ENCODE measurements around the gene OR10A4. TPM values are rescaled to one million over a fixed set of nuclear protein-coding genes. Genes with fewer than 3 reads are reported as not detected.

Gene OR10A4
- total and polyA plus RNA-seq, 2 of the 13 experiments (the other 11 are each of a cell fraction or from before 2014, with no cell fraction given) = not detected

DNA sequence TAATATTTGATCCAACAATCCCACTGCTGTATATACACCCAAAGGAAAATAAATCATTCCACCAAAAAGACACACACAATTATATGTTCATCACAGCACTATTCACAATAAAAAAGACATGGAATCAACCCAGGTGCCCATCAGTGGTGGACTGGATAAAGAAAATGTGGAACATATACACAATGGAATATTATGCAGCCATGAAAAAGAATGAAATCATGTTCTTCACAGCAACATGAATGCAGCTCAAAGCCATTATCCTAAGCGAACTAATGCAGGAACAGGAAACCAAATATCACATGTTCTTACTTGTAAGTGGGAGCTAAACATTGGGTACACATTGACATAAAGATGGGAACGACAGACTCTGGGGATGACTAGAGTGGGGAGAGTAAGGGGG is 43.3 kb downstream of the OR10A4 start:
- Histone ChIP-seq H3K9me3 (ENCODE audit: low read length) (no peaks in the 10 kb centered on the region), H3K4me1 (ENCODE audit: insufficient read depth, low read length) (no peaks in the 10 kb centered on the region), H4K20me1 (ENCODE audit: insufficient read depth, low read length) (no peaks in the 10 kb centered on the region), H3K27ac (ENCODE audit: extremely low read length, insufficient read depth, low read length) (no peak overlapping the region), H3K27me3 (ENCODE audit: control insufficient read depth in 1 of 2, insufficient read depth in 2 of 2, low read length in 2 of 2) (peaks cover 2 to 6% of the 10 kb centered on the region in 2 experiments; a peak in 1 of 5 replicates), H3K36me3 (replicated peaks in 1 of 2; ENCODE audit: control insufficient read depth in 1 of 2, insufficient read depth in 2 of 2, low read length in 2 of 2) (no peaks in the 10 kb centered on the region), H3K4me3 (replicated peaks in 1 of 3; ENCODE audit: insufficient read depth in 1 of 3, low read depth in 2 of 3, low read length in 3 of 3) (no peak overlapping the region), H3K79me2 (ENCODE audit: insufficient read depth, low read length) (no peaks in the 10 kb centered on the region), H3K4me2 (ENCODE audit: low read depth, low read length) (no peak overlapping the region), H3K9ac (ENCODE audit: insufficient read depth, low read depth, low read length) (no peak overlapping the region), H2AFZ (ENCODE audit: low read length) (no peak overlapping the region)
- DNase-seq (ENCODE audit: low spot score) = no peak
- in situ Hi-C loops (cut with HindIII; ENCODE audit: extremely low pct_ligation_motif_present, low pct_unique_long_range_greater_than_20kb) = no loop called here
- no TSS peak for BruUV-seq (replicated peaks)
- ChIA-PET POLR2A (no interaction called here), CTCF (ENCODE audit: low intra/inter-chr PET ratio, low total read pairs) (no interaction called here)
- TF ChIP-seq ZNF639 (CRISPR knock-in tag; conservative IDR thresholded peaks at IDR 0.05) = no peak
- TF ChIP-seq ZNF335 (CRISPR knock-in tag; IDR thresholded peaks at IDR 0.05) = no peak
- no peak for TF ChIP-seq REL (CRISPR knock-in tag; conservative IDR thresholded peaks at IDR 0.05)
- TF ChIP-seq ZNF577 (CRISPR knock-in tag; IDR thresholded peaks at IDR 0.05; ENCODE audit: borderline replicate concordance, low read depth) = no peak
- no peak for TF ChIP-seq YY1 (IDR thresholded peaks at IDR 0.05; ENCODE audit: insufficient read depth, insufficient replicate concordance, low read depth, low read length)
- no peak for TF ChIP-seq ARNTL (CRISPR knock-in tag; IDR thresholded peaks at IDR 0.05)
- no peak for TF ChIP-seq ZNF207 (IDR thresholded peaks at IDR 0.05; ENCODE audit: borderline replicate concordance)
- TF ChIP-seq NBN (conservative IDR thresholded peaks at IDR 0.05) = no peak
- TF ChIP-seq FOXP1 (IDR thresholded peaks at IDR 0.05) = no peak
- no peak for TF ChIP-seq FOXP1 (CRISPR knock-in tag; IDR thresholded peaks at IDR 0.05)
- no peak for TF ChIP-seq SCMH1 (CRISPR knock-in tag; IDR thresholded peaks at IDR 0.05; ENCODE audit: borderline replicate concordance)
- TF ChIP-seq RAD21 (CRISPR knock-in tag; IDR thresholded peaks at IDR 0.05) = no peak
- no peak for TF ChIP-seq HIC2 (CRISPR knock-in tag; IDR thresholded peaks at IDR 0.05; ENCODE audit: low read depth)
- TF ChIP-seq KLF11 (CRISPR knock-in tag; IDR thresholded peaks at IDR 0.05) = no peak
- no peak for TF ChIP-seq ZNF441 (CRISPR knock-in tag; IDR thresholded peaks at IDR 0.05; ENCODE audit: borderline replicate concordance)
- no peak for TF ChIP-seq NPAS2 (CRISPR knock-in tag; IDR thresholded peaks at IDR 0.05; ENCODE audit: borderline replicate concordance)
- TF ChIP-seq, protein P1, sequence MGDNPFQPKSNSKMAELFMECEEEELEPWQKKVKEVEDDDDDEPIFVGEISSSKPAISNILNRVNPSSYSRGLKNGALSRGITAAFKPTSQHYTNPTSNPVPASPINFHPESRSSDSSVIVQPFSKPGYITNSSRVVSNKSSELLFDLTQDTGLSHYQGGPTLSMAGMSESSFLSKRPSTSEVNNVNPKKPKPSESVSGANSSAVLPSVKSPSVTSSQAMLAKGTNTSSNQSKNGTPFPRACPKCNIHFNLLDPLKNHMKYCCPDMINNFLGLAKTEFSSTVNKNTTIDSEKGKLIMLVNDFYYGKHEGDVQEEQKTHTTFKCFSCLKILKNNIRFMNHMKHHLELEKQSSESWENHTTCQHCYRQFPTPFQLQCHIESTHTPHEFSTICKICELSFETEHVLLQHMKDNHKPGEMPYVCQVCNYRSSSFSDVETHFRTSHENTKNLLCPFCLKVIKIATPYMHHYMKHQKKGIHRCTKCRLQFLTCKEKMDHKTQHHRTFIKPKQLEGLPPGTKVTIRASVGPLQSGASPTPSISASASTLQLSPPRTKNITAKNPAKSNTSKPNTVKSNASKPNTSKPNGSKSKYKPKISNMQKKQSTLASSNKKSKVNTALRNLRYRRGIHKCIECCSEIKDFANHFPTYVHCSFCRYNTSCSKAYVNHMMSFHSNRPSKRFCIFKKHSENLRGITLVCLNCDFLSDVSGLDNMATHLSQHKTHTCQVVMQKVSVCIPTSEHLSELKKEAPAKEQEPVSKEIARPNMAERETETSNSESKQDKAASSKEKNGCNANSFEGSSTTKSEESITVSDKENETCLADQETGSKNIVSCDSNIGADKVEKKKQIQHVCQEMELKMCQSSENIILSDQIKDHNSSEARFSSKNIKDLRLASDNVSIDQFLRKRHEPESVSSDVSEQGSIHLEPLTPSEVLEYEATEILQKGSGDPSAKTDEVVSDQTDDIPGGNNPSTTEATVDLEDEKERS (CRISPR knock-in tag; IDR thresholded peaks at IDR 0.05) = no peak
- TF ChIP-seq SMC3 (IDR thresholded peaks at IDR 0.05; ENCODE audit: low read length) = no peak
- 2% methylated on average over 2 of the region's 2 CpGs for WGBS (ENCODE audit: low lambda C conversion rate)
- intact Hi-C loops (cut with micrococcal nuclease; ENCODE audit: unreplicated experiment) = no loop called here
- ATAC-seq = no peak
- FAIRE-seq = no peak

Measured in HepG2 (cell line).